Peyer's patch (tissue), 4 donors: ENCODE measurements around the gene XKR7. TPM values are rescaled to one million over a fixed set of nuclear protein-coding genes. Genes with fewer than 3 reads are reported as not detected.

Source experiments
- DNase-seq, 3 donors: peaks; one replicate each; pipeline ENCODE4 v3.0.0-alpha.2; 2017 to 2019
- H3K27ac ChIP-seq, 4 donors: fragments of 200-600 bp; sonication (generic); one replicate each; pipeline ENCODE4 v1.5.1; 2016 to 2019
- H3K27me3 ChIP-seq, 2 donors: fragments of 200-600 bp; sonication (generic); one replicate each; pipeline ENCODE4 v1.5.1; 2019
- H3K36me3 ChIP-seq, 3 donors: fragments of 200-600 bp; sonication (generic); one replicate each; pipeline ENCODE4 v1.5.1; 2016 to 2019
- H3K4me1 ChIP-seq, 4 donors: fragments of 200-600 bp; sonication (generic); one replicate each; pipeline ENCODE4 v1.5.1; 2016 to 2019
- H3K4me3 ChIP-seq, 4 donors: fragments of 200-600 bp; sonication (generic); 1 replicate in 3 of 4; 2 replicates in 1 of 4; pipeline ENCODE4 v1.5.1; 2016 to 2019; ENCODE audit warnings: mild to moderate bottlenecking in 1 of 4
- H3K9me3 ChIP-seq, 4 donors: fragments of 200-600 bp; sonication (generic); one replicate each; pipeline ENCODE4 v1.5.1; 2016 to 2019; ENCODE audit warnings: mild to moderate bottlenecking in 1 of 4
- POLR2A ChIP-seq, 2 donors: fragments of 450-650 bp; IDR thresholded peaks; one replicate each; pipeline ENCODE4 v1.5.1; 2017; ENCODE audit warnings: antibody characterized with exemption in 2 of 2, mild to moderate bottlenecking in 2 of 2, moderate library complexity in 2 of 2
- total RNA-seq, 4 donors: library from RNA; depleted of rRNA; stranded (reverse); fragments of >200 nt; gene quantifications; one replicate each; pipeline ENCODE4 v1.1.0, GENCODE V29; 2016
- TF ChIP-seq, protein P1 (sequence below), 6 experiments: fragments of 450-650 bp in 4 of 6; fragments of 200-600 bp in 2 of 6; sonication (generic) in 1 of 6; IDR thresholded peaks; one replicate each; pipeline ENCODE4 v1.5.1; 2017 to 2019; ENCODE audit warnings: antibody characterized with exemption in 6 of 6, mild to moderate bottlenecking in 3 of 6, moderate library complexity in 1 of 6

The XKR7 gene
- total RNA-seq, 4 donors from 2014 or later: 0.38 TPM; not detected in 3

DNA sequence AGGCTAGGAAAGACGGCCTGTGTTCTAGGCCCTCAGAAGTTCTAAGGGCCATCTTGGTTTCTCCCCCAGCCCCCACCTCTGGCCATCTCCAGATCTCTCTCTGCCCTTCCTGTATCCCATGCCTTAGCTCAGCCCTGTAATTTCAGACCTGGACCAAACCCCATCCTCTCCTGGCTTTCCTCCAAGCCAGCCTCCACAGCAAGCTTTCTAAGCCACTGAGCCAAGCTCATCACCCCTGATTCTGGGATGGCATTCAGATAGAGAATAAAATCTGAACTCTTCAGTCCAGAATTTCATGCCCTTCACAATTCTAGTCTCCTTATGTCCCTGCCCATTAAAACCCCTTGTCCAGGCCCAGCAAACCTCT, 23.4 kb downstream of the XKR7 start:
- TF ChIP-seq, protein P1, sequence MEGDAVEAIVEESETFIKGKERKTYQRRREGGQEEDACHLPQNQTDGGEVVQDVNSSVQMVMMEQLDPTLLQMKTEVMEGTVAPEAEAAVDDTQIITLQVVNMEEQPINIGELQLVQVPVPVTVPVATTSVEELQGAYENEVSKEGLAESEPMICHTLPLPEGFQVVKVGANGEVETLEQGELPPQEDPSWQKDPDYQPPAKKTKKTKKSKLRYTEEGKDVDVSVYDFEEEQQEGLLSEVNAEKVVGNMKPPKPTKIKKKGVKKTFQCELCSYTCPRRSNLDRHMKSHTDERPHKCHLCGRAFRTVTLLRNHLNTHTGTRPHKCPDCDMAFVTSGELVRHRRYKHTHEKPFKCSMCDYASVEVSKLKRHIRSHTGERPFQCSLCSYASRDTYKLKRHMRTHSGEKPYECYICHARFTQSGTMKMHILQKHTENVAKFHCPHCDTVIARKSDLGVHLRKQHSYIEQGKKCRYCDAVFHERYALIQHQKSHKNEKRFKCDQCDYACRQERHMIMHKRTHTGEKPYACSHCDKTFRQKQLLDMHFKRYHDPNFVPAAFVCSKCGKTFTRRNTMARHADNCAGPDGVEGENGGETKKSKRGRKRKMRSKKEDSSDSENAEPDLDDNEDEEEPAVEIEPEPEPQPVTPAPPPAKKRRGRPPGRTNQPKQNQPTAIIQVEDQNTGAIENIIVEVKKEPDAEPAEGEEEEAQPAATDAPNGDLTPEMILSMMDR (IDR thresholded peaks at IDR 0.05): no peak
- no peak for TF ChIP-seq POLR2A (IDR thresholded peaks at IDR 0.05)
- Histone ChIP-seq H3K9me3 (no peaks in the 10 kb centered on the region), H3K4me1 (no peaks in the 10 kb centered on the region), H3K36me3 (no peaks in the 10 kb centered on the region), H3K27ac (no peak overlapping the region), H3K4me3 (no peak overlapping the region), H3K27me3 (peaks cover 0 to 7% of the 10 kb centered on the region in 2 donors)
- no peak for DNase-seq

DNA sequence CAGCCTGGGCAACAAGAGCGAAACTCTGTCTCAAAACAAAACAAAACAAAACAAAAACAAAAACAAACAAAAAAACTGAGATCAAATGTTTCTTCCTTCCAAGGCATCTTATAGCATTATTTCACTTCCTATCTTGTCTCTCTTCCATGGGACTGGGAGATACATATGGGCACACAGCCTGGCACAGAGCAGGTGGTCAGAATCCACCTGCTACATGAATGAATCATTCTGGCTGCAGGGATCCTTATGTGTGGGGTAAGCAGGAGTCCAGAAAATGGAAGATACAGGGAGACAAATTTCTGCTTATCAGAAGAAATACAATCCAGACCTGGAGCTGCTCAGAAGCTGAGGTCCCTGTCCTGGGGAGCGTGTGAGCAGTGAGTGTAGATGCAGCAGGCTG, 24.1 kb downstream of the XKR7 start:
- Histone ChIP-seq H3K27ac (no peak overlapping the region), H3K36me3 (no peaks in the 10 kb centered on the region), H3K27me3 (peaks cover 0 to 7% of the 10 kb centered on the region in 2 donors), H3K4me3 (no peak overlapping the region), H3K4me1 (no peaks in the 10 kb centered on the region), H3K9me3 (no peaks in the 10 kb centered on the region)
- no peak for DNase-seq
- no peak for TF ChIP-seq POLR2A (IDR thresholded peaks at IDR 0.05)
- TF ChIP-seq, protein P1 (IDR thresholded peaks at IDR 0.05): no peak

DNA sequence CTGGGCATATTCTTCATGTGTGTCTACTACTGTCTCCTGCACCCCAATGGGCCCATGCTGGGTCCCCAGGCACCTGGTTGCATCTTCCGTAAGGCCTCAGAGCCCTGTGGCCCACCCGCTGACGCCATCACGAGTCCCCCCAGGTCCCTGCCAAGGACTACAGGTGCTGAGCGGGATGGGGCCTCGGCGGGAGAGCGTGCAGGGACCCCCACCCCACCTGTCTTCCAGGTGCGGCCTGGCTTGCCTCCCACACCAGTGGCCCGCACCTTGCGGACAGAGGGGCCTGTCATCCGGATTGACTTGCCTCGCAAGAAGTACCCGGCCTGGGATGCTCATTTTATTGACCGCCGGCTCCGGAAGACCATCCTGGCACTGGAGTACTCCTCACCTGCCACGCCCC, 29.0 kb downstream of the XKR7 start:
- Histone ChIP-seq H3K4me1 (no peaks in the 10 kb centered on the region), H3K9me3 (no peaks in the 10 kb centered on the region), H3K27ac (no peak overlapping the region), H3K4me3 (no peak overlapping the region), H3K27me3 (peaks cover 0 to 7% of the 10 kb centered on the region in 2 donors), H3K36me3 (no peaks in the 10 kb centered on the region)
- no peak for DNase-seq
- TF ChIP-seq, protein P1 (IDR thresholded peaks at IDR 0.05): no peak
- no peak for TF ChIP-seq POLR2A (IDR thresholded peaks at IDR 0.05)

DNA sequence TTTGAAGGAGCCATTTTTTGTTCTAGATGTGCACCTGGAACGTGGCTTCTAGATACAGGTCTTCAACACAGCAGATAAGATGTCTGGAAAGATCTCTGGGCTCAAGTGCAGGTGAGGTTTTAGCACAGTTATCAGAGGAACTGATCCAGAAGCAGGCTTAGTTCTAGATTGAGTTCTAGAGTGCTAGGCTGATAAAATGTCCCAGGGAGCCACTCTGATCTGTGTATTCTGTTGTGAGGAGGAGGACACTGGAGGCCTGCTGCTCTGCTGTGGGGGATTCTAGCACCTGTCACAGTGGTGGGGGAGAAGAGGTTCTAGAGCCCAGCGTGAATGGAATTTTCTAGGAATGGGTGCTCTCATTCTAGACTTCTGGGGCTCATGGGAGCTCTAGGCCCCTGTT, 30.3 kb downstream of the XKR7 start:
- Histone ChIP-seq H3K36me3 (no peaks in the 10 kb centered on the region), H3K4me3 (no peak overlapping the region), H3K27me3 (peaks cover 0 to 7% of the 10 kb centered on the region in 2 donors), H3K4me1 (no peaks in the 10 kb centered on the region), H3K9me3 (no peaks in the 10 kb centered on the region), H3K27ac (no peak overlapping the region)
- DNase-seq: no peak
- TF ChIP-seq, protein P1 (IDR thresholded peaks at IDR 0.05): no peak
- TF ChIP-seq POLR2A (IDR thresholded peaks at IDR 0.05): no peak

DNA sequence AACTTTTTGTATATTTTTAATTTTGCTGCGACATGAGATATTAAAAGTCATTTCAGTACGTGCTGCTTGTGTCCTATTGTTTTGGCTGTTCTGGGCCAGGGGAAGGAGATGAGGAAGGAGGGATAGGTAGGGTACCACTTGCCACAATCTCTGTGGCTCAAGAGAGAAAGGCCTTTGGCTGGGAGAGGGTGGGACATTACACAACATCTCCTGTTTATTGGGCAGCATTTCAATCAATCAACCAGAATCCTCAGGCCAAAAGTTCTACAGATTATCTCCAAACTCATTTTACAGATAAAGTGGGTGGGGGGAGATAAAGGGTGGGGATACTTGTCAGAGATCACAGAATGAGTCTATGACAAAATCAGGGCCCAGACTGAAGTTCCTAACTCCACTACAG, 35.4 kb downstream of the XKR7 start:
- H3K4me3 ChIP-seq: no peak overlapping the region
- no peak overlapping the region for H3K27ac ChIP-seq
- no peaks in the 10 kb centered on the region for H3K36me3 ChIP-seq
- no peak for DNase-seq
- no peaks in the 10 kb centered on the region for H3K27me3 ChIP-seq
- no peaks in the 10 kb centered on the region for H3K4me1 ChIP-seq
- no peaks in the 10 kb centered on the region for H3K9me3 ChIP-seq
- TF ChIP-seq POLR2A (IDR thresholded peaks at IDR 0.05): no peak
- TF ChIP-seq, protein P1 (IDR thresholded peaks at IDR 0.05): no peak

DNA sequence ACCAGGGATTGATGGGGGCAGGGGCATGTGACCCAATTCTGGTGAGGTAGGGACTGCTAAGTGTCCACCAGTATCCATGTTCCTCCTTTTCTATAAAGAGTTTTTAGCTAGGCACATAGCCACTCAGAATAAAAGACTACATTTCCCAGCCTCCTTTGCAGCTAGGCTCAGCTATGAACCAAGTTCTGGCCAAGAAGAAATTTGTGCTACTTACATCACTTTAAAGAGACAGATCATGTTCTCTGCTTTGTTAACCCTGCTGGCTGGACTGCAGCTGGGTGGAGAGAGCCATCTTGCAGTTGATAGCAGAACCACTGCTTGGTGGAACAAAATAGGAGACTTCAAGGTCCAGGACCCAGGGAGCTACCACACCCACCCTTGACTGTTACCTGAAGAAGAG, 37.0 kb downstream of the XKR7 start:
- TF ChIP-seq, protein P1 (IDR thresholded peaks at IDR 0.05): no peak
- no peak for TF ChIP-seq POLR2A (IDR thresholded peaks at IDR 0.05)
- no peak overlapping the region for H3K4me3 ChIP-seq
- H3K27me3 ChIP-seq: no peaks in the 10 kb centered on the region
- H3K27ac ChIP-seq: no peak overlapping the region
- no peaks in the 10 kb centered on the region for H3K4me1 ChIP-seq
- no peak for DNase-seq
- H3K9me3 ChIP-seq: no peaks in the 10 kb centered on the region
- no peaks in the 10 kb centered on the region for H3K36me3 ChIP-seq
